Ascending aorta (tissue), 2 donors: ENCODE data around the gene CIB4. TPM values are rescaled to one million over a fixed set of nuclear protein-coding genes. Genes with fewer than 3 reads are reported as not detected.

ENCODE experiments used
- DNase-seq, 2 donors: peaks; one replicate each; pipeline ENCODE4 v3.0.0-alpha.2; 2019; ENCODE audit warnings: low spot score in 2 of 2
- H3K27ac ChIP-seq, 2 donors: fragments of 200-600 bp; sonication (generic); one replicate each; pipeline ENCODE4 v1.5.1; 2016 to 2017; ENCODE audit warnings: mild to moderate bottlenecking in 1 of 2
- H3K27me3 ChIP-seq: fragments of 200-600 bp; sonication (generic); one replicate; pipeline ENCODE4 v1.5.1; 2017
- H3K36me3 ChIP-seq, 2 donors: fragments of 200-600 bp; sonication (generic); one replicate each; pipeline ENCODE4 v1.5.1; 2016
- H3K4me1 ChIP-seq, 2 donors: fragments of 200-600 bp; sonication (generic); one replicate each; pipeline ENCODE4 v1.5.1; 2016 to 2017; ENCODE audit warnings: mild to moderate bottlenecking in 1 of 2
- H3K4me3 ChIP-seq, 2 donors: fragments of 200-600 bp; sonication (generic); one replicate each; pipeline ENCODE4 v1.5.1; 2016 to 2017; ENCODE audit warnings: mild to moderate bottlenecking in 1 of 2
- H3K9me3 ChIP-seq, 2 donors: fragments of 200-600 bp; sonication (generic); one replicate each; pipeline ENCODE4 v1.5.1; 2016
- CTCF ChIP-seq, 3 experiments: fragments of 200-600 bp in 2 of 3; fragments of 450-650 bp in 1 of 3; sonication (generic) in 2 of 3; IDR thresholded peaks; one replicate each; pipeline ENCODE4 v1.5.1; 2016 to 2019; ENCODE audit warnings: antibody characterized with exemption in 3 of 3, mild to moderate bottlenecking in 1 of 3, moderate library complexity in 1 of 3
- intact Hi-C: fragments of 100-400 bp; cut with DNase I; formaldehyde crosslinking; loops from one replicate; pipeline ENCODE4 v1.15.1; 2023
- total RNA-seq: library from RNA; depleted of rRNA; stranded (reverse); fragments of >200 nt; gene quantifications from one replicate; pipeline ENCODE4 v1.1.0, GENCODE V29; 2016

Gene CIB4
- total RNA-seq, 1 donor from 2014 or later, result not detected

DNA sequence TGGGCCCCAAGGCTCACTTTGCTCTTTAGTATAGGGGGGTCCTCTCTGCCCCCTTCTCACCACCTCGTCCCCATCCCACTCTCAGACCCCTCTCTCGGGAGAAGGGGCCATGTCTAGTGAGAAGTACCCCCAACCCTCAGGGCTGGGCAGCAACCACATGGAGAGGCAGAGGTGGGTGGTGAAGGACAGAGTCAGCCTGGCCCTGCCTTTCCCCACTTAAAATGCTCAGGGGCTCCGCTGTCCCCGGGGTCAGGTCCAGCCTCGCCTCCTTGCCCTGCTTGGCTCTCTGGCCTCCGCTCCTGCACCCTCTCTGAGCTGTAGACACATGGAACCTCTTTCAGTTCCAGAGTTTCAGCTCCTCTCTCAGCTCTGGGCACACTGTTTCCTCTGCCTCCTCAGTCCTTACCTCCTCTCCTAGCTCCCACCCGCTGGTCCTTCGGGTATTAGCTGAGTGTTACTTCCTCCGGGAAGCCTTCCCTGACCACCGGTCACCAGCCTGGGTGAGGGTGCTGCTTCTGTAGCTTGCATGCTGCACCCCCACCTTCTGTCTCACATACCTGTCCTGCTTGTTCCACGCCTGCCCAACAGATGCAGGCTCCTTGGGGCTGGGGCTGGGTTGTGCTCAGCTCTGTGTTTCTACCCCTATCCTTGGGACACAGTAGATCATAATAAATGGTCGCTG is 83.8 kb downstream of the CIB4 start:
- Histone ChIP-seq H3K4me1 (peaks cover 0 to under 1% of the 10 kb centered on the region in 2 donors), H3K36me3 (no peaks in the 10 kb centered on the region), H3K9me3 (no peaks in the 10 kb centered on the region), H3K4me3 (no peak overlapping the region), H3K27me3 (no peaks in the 10 kb centered on the region), H3K27ac (no peak overlapping the region)
- DNase-seq, result peak in 1 of 2 donors; percentile 52
- intact Hi-C loops, result no loop called here
- TF ChIP-seq CTCF (IDR thresholded peaks at IDR 0.05), result no peak

GRCh38 chr2:26556309-26557243 is 84.6 kb downstream of the CIB4 start:
- no peak for TF ChIP-seq CTCF (IDR thresholded peaks at IDR 0.05)
- H3K27ac ChIP-seq, result no peak overlapping the region
- H3K27me3 ChIP-seq, result no peaks in the 10 kb centered on the region
- H3K4me1 ChIP-seq, result no peaks in the 10 kb centered on the region
- no peaks in the 10 kb centered on the region for H3K9me3 ChIP-seq
- DNase-seq, result peak in 1 of 2 donors; percentile 40
- intact Hi-C loops, result no loop called here
- H3K4me3 ChIP-seq, result no peak overlapping the region
- H3K36me3 ChIP-seq, result no peaks in the 10 kb centered on the region

- peak in 1 of 2 donors; percentile 19 for DNase-seq
- Histone ChIP-seq H3K36me3 (no peaks in the 10 kb centered on the region), H3K4me3 (no peak overlapping the region), H3K27ac (no peak overlapping the region), H3K4me1 (no peaks in the 10 kb centered on the region), H3K27me3 (no peaks in the 10 kb centered on the region), H3K9me3 (no peaks in the 10 kb centered on the region)
- TF ChIP-seq CTCF (IDR thresholded peaks at IDR 0.05), result no peak
- intact Hi-C loops, result no loop called here
Observed at GRCh38 chr2:26555246-26556133, 85.7 kb downstream of the CIB4 start.

DNA sequence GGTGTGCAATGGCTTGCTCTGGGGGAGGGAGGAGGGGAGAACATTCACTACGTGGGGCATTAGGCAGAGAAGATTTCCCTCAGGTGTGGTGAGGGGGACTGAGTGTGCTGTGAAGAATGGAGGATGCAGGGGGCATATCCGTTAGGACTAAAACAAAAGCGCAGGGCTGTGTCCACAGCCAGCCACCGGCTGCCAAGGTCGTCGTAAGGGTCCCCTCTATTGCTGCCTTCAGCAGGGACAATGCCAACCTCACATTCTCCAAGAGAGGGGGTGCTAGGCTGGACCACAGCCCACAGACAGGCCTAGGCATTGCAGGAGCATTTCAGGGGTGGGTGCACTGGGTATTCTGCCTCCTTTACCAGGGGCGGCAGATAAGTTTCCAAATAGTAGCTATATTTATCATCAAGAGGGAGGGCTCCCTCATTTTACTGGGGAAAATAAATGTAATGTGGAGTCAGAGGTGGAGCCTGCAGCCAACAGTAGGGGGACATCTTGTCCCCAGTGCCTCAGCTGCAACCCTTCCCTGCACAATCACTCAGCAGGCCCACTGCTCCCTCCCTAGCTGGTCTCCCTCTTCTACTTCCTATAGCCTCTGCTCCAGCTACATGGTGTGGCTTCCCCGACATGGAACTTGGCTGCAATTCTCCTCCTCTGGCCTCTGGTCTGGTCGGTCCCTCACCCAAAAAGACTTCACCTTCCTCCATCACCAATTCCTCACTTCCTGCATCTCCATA is 88.4 kb downstream of the CIB4 start:
- H3K9me3 ChIP-seq, result no peaks in the 10 kb centered on the region
- intact Hi-C loops, result no loop called here
- H3K4me3 ChIP-seq, result no peak overlapping the region
- peak in 1 of 2 donors; percentile 35 for DNase-seq
- H3K4me1 ChIP-seq, result no peaks in the 10 kb centered on the region
- TF ChIP-seq CTCF (IDR thresholded peaks at IDR 0.05), result no peak
- no peak overlapping the region for H3K27ac ChIP-seq
- H3K27me3 ChIP-seq, result no peaks in the 10 kb centered on the region
- no peaks in the 10 kb centered on the region for H3K36me3 ChIP-seq
